Progenitor cell of endocrine pancreas (in vitro differentiated cells): ENCODE measurements around the gene CDK14. TPM values are rescaled to one million over a fixed set of nuclear protein-coding genes. Genes with fewer than 3 reads are reported as not detected.

Experiments used
- DNase-seq: peaks from one replicate; pipeline ENCODE4 v3.0.0; 2021; ENCODE audit warnings: low spot score; ENCODE audit not compliant: unreplicated experiment
- H3K27ac Mint-ChIP-seq: 2 replicates; pipeline ENCODE4 v1.8.0; 2021; ENCODE audit warnings: mild to moderate bottlenecking, moderate library complexity, mixed read lengths
- H3K27me3 Mint-ChIP-seq: 2 replicates; pipeline ENCODE4 v1.8.0; 2021; ENCODE audit warnings: mixed read lengths
- H3K36me3 Mint-ChIP-seq: 2 replicates; pipeline ENCODE4 v1.8.0; 2022; ENCODE audit warnings: mixed read lengths; ENCODE audit not compliant: insufficient read depth
- H3K4me1 Mint-ChIP-seq: 2 replicates; pipeline ENCODE4 v1.8.0; 2021; ENCODE audit warnings: low read depth, mixed read lengths
- H3K4me3 Mint-ChIP-seq: 2 replicates; pipeline ENCODE4 v1.8.0; 2021; ENCODE audit warnings: low read depth, mild to moderate bottlenecking, moderate library complexity, mixed read lengths
- H3K9me3 Mint-ChIP-seq: 2 replicates; pipeline ENCODE4 v1.8.0; 2021; ENCODE audit warnings: low read depth, mixed read lengths
- total RNA-seq: library from RNA; stranded (reverse); gene quantifications from 2 replicates; pipeline ENCODE4 v1.2.1, GENCODE V29; 2021
- TF ChIP-seq, protein P1 (sequence below): fragments of 200-600 bp; sonication (generic); IDR thresholded peaks from one replicate; pipeline ENCODE4 v1.5.0; 2021; ENCODE audit warnings: antibody characterized with exemption, mild to moderate bottlenecking; ENCODE audit not compliant: unreplicated experiment

CDK14 gene
- total RNA-seq, 1 donor from 2014 or later, result 117 TPM

DNA sequence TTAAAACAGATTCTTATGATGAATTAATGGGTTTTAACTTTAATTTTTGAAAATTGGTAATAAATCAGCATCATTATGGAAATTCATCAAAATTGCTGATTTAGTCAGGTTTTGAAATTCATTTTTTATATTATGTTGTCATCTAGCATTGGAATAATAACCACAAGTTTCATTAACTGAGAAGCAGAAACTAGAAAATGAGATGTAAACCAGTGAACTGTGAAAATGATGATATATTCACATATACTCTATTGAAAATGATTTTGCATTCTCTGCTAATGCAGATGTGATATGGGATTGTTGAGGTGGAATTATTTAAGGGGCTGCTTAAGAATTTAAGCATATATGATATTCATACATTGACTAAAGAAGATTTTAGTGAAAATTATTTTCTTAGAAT lies 352.0 kb downstream of the CDK14 start:
- peaks cover 12% of the 10 kb centered on the region for H3K27me3 Mint-ChIP-seq
- H3K9me3 Mint-ChIP-seq, result no peaks in the 10 kb centered on the region
- peaks cover 6% of the 10 kb centered on the region for H3K36me3 Mint-ChIP-seq
- H3K4me1 Mint-ChIP-seq, result peaks cover 30% of the 10 kb centered on the region
- H3K4me3 Mint-ChIP-seq, result no peak overlapping the region
- TF ChIP-seq, protein P1, sequence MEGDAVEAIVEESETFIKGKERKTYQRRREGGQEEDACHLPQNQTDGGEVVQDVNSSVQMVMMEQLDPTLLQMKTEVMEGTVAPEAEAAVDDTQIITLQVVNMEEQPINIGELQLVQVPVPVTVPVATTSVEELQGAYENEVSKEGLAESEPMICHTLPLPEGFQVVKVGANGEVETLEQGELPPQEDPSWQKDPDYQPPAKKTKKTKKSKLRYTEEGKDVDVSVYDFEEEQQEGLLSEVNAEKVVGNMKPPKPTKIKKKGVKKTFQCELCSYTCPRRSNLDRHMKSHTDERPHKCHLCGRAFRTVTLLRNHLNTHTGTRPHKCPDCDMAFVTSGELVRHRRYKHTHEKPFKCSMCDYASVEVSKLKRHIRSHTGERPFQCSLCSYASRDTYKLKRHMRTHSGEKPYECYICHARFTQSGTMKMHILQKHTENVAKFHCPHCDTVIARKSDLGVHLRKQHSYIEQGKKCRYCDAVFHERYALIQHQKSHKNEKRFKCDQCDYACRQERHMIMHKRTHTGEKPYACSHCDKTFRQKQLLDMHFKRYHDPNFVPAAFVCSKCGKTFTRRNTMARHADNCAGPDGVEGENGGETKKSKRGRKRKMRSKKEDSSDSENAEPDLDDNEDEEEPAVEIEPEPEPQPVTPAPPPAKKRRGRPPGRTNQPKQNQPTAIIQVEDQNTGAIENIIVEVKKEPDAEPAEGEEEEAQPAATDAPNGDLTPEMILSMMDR, result no peak
- no peak for DNase-seq
- no peak overlapping the region for H3K27ac Mint-ChIP-seq

DNA sequence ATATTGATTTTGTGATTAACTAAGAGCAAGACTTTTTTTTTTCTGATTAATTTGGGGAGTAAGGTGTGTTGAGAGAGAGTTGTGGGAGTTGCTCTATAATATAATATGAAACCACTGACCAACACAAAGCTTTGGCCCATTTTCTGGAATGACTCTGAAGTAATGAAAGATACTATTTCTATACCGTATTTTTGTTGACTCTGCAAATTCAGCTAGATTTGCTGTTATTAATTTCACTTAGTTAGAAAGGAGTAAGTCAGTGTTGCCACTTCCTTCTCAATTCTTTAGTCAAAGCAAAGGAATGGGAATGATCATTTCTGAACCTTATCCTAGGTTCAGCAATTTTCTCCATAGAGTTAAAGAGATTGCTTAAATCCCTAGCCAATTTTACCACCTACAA lies 355.1 kb downstream of the CDK14 start:
- Mint-ChIP-seq H3K27me3 (peaks cover 15% of the 10 kb centered on the region), H3K36me3 (peaks cover 6% of the 10 kb centered on the region), H3K27ac (peak overlapping the region; percentile 11), H3K9me3 (no peaks in the 10 kb centered on the region), H3K4me3 (peak overlapping the region; percentile 8), H3K4me1 (peaks cover 36% of the 10 kb centered on the region)
- DNase-seq, result no peak
- TF ChIP-seq, protein P1, result no peak

DNA sequence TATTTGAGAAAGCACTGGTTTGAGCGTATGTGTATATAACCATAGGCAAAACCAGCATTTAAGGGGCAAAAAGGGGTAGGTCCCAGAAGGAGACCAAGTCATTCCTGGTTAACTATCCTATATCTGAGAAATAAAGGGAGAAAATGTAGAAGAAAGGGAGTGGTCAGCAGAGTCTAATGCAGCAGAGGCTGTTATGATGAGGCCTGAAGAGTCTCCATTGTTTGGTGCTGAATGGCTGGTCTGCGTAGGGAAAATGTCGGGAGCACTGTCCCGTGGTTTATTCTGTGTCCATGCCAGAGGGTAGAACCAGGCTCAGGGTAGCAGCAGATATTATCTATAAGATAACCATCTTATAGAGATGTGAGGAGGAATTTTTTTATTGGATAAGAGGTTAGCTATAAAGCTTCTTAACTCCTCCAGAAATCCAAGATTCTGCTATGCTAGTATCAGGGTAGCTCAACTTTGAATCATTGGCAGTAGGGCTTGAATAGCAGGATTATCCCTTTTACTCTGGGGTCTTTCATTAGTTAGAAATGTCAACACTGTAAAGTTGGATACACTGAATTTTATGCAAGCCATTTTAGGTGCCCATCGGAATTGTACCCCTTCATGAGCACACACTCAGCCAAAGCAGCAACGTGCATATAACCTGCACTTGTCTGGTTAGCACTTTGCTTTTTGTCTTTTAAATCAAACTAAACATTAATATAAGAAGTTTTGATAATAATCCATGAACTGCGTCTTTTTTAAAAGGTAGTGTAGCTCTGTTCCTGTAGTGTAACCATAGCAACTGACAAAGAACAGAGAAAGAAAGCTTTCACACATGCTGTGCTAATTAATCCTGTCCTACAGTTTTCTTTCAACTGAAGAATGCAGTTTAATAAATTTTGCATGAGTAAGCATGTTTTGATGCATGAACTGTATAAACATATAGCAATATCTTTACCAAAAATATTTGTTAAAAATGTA lies 356.1 kb downstream of the CDK14 start:
- H3K27me3 Mint-ChIP-seq, result peaks cover 11% of the 10 kb centered on the region
- no peak for DNase-seq
- no peaks in the 10 kb centered on the region for H3K9me3 Mint-ChIP-seq
- H3K4me3 Mint-ChIP-seq, result no peak overlapping the region
- H3K27ac Mint-ChIP-seq, result no peak overlapping the region
- TF ChIP-seq, protein P1, result no peak
- peaks cover 30% of the 10 kb centered on the region for H3K4me1 Mint-ChIP-seq
- peaks cover 2% of the 10 kb centered on the region for H3K36me3 Mint-ChIP-seq

DNA sequence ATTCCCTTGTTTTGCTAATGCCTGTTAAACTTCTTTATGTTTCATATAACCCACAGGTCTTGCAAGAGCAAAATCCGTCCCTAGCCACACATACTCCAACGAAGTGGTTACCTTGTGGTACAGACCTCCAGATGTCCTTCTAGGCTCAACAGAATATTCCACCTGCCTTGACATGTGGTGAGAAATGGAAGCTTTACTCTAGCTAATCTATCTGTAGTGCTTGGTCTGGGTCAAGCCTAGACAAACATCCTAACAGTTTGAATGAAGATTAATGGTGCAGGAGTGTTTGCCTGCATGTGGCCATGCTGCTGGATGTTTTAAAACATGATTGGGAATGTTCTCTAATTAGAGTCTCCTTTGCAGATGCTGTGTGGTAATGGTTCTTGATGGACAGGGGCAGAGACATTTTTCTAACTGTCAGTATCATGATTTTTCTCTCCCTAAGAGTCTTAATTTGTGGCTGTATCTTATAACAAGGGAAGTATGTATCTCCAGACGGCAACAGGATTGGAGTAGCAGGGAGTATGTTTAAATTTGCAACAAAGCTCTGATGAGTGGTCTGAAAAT lies 359.6 kb downstream of the CDK14 start:
- Mint-ChIP-seq H3K27ac (peak overlapping the region; percentile 12), H3K27me3 (peaks cover 25% of the 10 kb centered on the region), H3K9me3 (no peaks in the 10 kb centered on the region), H3K36me3 (peaks cover 11% of the 10 kb centered on the region), H3K4me3 (no peak overlapping the region), H3K4me1 (peaks cover 33% of the 10 kb centered on the region)
- no peak for DNase-seq
- TF ChIP-seq, protein P1, result no peak

DNA sequence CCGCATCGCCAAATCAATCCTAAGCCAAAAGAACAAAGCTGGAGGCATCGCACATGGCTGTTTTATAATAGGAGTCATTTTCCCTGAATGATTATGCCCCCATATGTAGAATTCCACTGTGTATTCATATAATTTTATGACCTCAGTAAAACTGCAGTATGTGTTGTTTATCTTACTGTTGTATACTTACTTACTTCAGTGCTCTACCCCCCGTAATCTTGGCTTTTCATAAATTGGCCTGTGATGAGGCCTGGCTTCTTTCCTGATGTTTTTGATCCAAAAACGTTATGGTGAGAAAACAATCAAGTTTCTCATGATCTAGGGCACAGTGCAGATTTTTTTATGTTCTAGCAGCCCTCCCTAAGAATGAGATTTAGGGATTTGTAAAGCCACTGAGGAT lies 361.8 kb downstream of the CDK14 start:
- H3K36me3 Mint-ChIP-seq, result peaks cover 11% of the 10 kb centered on the region
- H3K27ac Mint-ChIP-seq, result no peak overlapping the region
- H3K9me3 Mint-ChIP-seq, result no peaks in the 10 kb centered on the region
- peaks cover 17% of the 10 kb centered on the region for H3K4me1 Mint-ChIP-seq
- TF ChIP-seq, protein P1, result no peak
- H3K27me3 Mint-ChIP-seq, result peaks cover 23% of the 10 kb centered on the region
- DNase-seq, result no peak
- no peak overlapping the region for H3K4me3 Mint-ChIP-seq
